RWPE1 (cell line): ENCODE measurements around the gene RTN4IP1.

Experiments used
- CTCF ChIA-PET: fragments of 350-600 bp; sonication (Branson Sonifier 250); formaldehyde crosslinking; extraction: SDS; loops from one replicate; lab custom pipeline; 2021; lab: Yijun Ruan, JAX
- POLR2A ChIA-PET: fragments of 400-600 bp; formaldehyde crosslinking; extraction: SDS; loops from one replicate; lab custom pipeline; 2020; ENCODE audit warnings: antibody characterized with exemption; ENCODE audit not compliant: low non-redundant PET; lab: Yijun Ruan, JAX
- DNase-seq: peaks from one replicate; pipeline ENCODE4 v3.0.0; 2012; ENCODE audit warnings: low spot score
- H3K27ac ChIP-seq: fragments of 450-650 bp; 2 replicates; pipeline ENCODE4 v1.5.1; 2017
- CTCF ChIP-seq: fragments of 450-650 bp; conservative IDR thresholded peaks from 2 replicates; pipeline ENCODE4 v1.5.1; 2017; ENCODE audit warnings: low read depth, mild to moderate bottlenecking

RTN4IP1 gene

GRCh38 chr6:106614166-106614565, 15.1 kb downstream of the RTN4IP1 start:
- DNase-seq, result no peak
- no peak for TF ChIP-seq CTCF
- CTCF ChIA-PET, result interaction anchor here (1.3 kb wide), 1 partner anchor 365 kb away, joined by 3 read pairs; no protein-coding TSS in a partner anchor
- no peak overlapping the region for H3K27ac ChIP-seq
- POLR2A ChIA-PET, result no interaction called here

- no peak overlapping the region for H3K27ac ChIP-seq
- no peak for DNase-seq
- CTCF ChIA-PET, result interaction anchor here (1.3 kb wide), 1 partner anchor 366 kb away, joined by 3 read pairs; no protein-coding TSS in a partner anchor
- POLR2A ChIA-PET, result no interaction called here
- no peak for TF ChIP-seq CTCF
These were observed 15.7 kb downstream of the RTN4IP1 start for GRCh38 chr6:106613590-106613989.

- TF ChIP-seq CTCF, result no peak
- CTCF ChIA-PET, result interaction anchor here (1.3 kb wide), 1 partner anchor 366 kb away, joined by 3 read pairs; no protein-coding TSS in a partner anchor
- no peak overlapping the region for H3K27ac ChIP-seq
- POLR2A ChIA-PET, result no interaction called here
- no peak for DNase-seq
These were observed 16.5 kb downstream of the RTN4IP1 start for GRCh38 chr6:106612671-106613416.

GRCh38 chr6:106611030-106611429, 18.3 kb downstream of the RTN4IP1 start:
- no peak overlapping the region for H3K27ac ChIP-seq
- no peak for DNase-seq
- TF ChIP-seq CTCF, result no peak
- ChIA-PET POLR2A (no interaction called here), CTCF (interaction anchor here (0.8 to 3.3 kb wide), 2 partner anchors 368 to 1282 kb away, joined by 3 to 22 read pairs; no protein-coding TSS in a partner anchor)

- no peak for DNase-seq
- ChIA-PET POLR2A (no interaction called here), CTCF (interaction anchor here (0.6 to 3.3 kb wide), 9 partner anchors 24 to 370 kb away, joined by 3 to 22 read pairs (median 3); no protein-coding TSS in a partner anchor)
- no peak overlapping the region for H3K27ac ChIP-seq
- TF ChIP-seq CTCF, result peak; percentile 43
These were observed 19.6 kb downstream of the RTN4IP1 start for GRCh38 chr6:106609699-106610098.

GRCh38 chr6:106608080-106608668, 21.1 kb downstream of the RTN4IP1 start:
- ChIA-PET POLR2A (no interaction called here), CTCF (interaction anchor here (0.6 to 3.3 kb wide), 5 partner anchors 70 to 371 kb away, joined by 3 to 22 read pairs (median 3); no protein-coding TSS in a partner anchor)
- DNase-seq, result peak; percentile 41
- H3K27ac ChIP-seq, result no peak overlapping the region
- TF ChIP-seq CTCF, result peak; percentile 42
